ENCODE results near the gene GPR35.

DNA sequence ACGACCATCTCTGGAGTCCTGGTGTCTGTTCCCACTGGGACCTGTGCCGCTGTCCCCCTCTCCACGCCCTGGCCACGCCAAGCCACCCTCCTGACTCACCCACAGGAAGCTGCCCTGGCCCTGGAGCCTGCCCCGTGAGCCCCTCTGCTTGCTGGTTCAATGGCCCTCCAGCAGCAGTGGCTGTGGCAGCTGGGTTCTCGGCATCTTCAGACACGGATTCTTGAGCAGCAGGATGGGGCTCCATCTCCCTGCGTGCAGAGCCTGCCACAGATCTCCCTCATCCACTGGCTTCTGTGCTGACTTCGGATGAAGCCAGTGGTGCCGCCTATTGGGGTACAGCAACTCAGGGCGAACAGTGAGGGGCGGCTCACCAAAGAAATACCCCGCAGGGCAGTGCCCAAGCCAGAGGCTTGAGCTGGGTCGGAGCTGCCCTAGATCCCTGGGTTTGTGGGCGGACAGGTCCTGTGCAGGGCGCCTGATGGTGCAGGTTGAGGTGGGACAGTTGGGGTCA lies 24.8 kb upstream of the GPR35 start:
- TF ChIP-seq, protein P1, sequence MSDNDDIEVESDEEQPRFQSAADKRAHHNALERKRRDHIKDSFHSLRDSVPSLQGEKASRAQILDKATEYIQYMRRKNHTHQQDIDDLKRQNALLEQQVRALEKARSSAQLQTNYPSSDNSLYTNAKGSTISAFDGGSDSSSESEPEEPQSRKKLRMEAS (IDR thresholded peaks at IDR 0.05; ENCODE audit: insufficient read depth, insufficient read length) = no peak
- TF ChIP-seq JUN (IDR thresholded peaks at IDR 0.05; ENCODE audit: borderline replicate concordance, insufficient read depth, insufficient read length, low read depth) = no peak
- TF ChIP-seq, protein P2, sequence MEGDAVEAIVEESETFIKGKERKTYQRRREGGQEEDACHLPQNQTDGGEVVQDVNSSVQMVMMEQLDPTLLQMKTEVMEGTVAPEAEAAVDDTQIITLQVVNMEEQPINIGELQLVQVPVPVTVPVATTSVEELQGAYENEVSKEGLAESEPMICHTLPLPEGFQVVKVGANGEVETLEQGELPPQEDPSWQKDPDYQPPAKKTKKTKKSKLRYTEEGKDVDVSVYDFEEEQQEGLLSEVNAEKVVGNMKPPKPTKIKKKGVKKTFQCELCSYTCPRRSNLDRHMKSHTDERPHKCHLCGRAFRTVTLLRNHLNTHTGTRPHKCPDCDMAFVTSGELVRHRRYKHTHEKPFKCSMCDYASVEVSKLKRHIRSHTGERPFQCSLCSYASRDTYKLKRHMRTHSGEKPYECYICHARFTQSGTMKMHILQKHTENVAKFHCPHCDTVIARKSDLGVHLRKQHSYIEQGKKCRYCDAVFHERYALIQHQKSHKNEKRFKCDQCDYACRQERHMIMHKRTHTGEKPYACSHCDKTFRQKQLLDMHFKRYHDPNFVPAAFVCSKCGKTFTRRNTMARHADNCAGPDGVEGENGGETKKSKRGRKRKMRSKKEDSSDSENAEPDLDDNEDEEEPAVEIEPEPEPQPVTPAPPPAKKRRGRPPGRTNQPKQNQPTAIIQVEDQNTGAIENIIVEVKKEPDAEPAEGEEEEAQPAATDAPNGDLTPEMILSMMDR (IDR thresholded peaks at IDR 0.05; ENCODE audit: extremely low read depth in 1 of 2, insufficient read depth in 1 of 2, low read depth in 1 of 2, low read length in 2 of 2) = no peak
- TF ChIP-seq EZH2 (IDR thresholded peaks at IDR 0.05; ENCODE audit: borderline replicate concordance, low read depth, low read length, severe bottlenecking) = no peak
- no peak for TF ChIP-seq POLR2AphosphoS5 (IDR thresholded peaks at IDR 0.05; ENCODE audit: insufficient read depth, low read depth, low read length)

Measured in endothelial cell of umbilical vein (primary cell).